ENCODE data around the gene MYMK. TPM values are rescaled to one million over a fixed set of nuclear protein-coding genes. Genes with fewer than 3 reads are reported as not detected.
A peak's percentile ranks its signal among the peaks of the same experiment; 100 is the strongest.

Gene MYMK
- total and polyA plus RNA-seq, 2 of the 8 experiments (the other 6 are each of a cell fraction or from before 2014, with no cell fraction given), result not detected

DNA sequence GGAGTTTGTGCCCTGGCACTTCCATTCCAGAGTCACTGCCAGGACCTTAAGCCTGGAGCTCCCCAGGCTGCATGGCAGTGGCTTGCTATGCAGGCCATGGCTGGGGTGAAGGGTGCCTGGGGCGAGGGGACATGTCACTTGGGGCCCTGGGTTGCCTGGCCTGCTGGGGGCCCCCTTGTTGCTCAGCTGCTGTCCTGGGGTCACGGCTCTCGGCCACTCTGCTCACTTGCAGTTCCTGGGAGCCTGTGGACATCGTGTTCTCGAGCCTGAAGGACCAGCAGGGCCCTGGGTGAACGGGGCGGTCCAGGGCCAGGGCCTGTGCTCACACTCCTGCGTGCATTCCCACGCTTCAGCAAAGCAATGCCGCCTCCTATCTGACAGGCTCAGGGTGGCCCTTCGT, 31.3 kb downstream of the MYMK start:
- no peak overlapping the region for H2BK5ac ChIP-seq (ENCODE audit: low read depth, low read length)
- no peak overlapping the region for H3K56ac ChIP-seq (replicated peaks; ENCODE audit: insufficient read length, low read depth, low read length)
- H4K8ac ChIP-seq (ENCODE audit: extremely low read depth, insufficient read depth, low read length), result peak overlapping the region; percentile 35; the same call in 1 of the 2 replicates
- H3K79me1 ChIP-seq (ENCODE audit: low read depth, low read length), result peaks cover 2% of the 10 kb centered on the region; the same call in 1 of the 2 replicates
- H3K23ac ChIP-seq (ENCODE audit: insufficient read length), result no peak overlapping the region
- no peaks in the 10 kb centered on the region; a peak in 1 of 7 replicates for H3K4me1 ChIP-seq (replicated peaks in 1 of 4; ENCODE audit: control insufficient read depth in 3 of 4, insufficient read depth in 4 of 4, low read length in 3 of 4)
- no peak overlapping the region for H3K27ac ChIP-seq (ENCODE audit: low read depth, low read length)
- H3K14ac ChIP-seq (ENCODE audit: insufficient read length), result no peak overlapping the region
- no peak overlapping the region for H4K91ac ChIP-seq (replicated peaks; ENCODE audit: insufficient read length, low read length)
- no peaks in the 10 kb centered on the region; a peak in 1 of 4 replicates for H3K79me2 ChIP-seq (ENCODE audit: control insufficient read depth in 1 of 2, insufficient read depth in 2 of 2, low read length in 2 of 2)
- H2BK12ac ChIP-seq (ENCODE audit: low read depth, low read length), result no peak overlapping the region
- no peak overlapping the region for H3K18ac ChIP-seq (ENCODE audit: extremely low read depth, low read length)
- H3K36me3 ChIP-seq (ENCODE audit: control insufficient read depth in 2 of 4, insufficient read depth in 4 of 4, low read length in 3 of 4), result peaks cover 0 to 3% (median 0%) of the 10 kb centered on the region in 4 experiments; a peak in 1 of 8 replicates
- no peak overlapping the region for H2AFZ ChIP-seq (ENCODE audit: low read length)
- H2AK5ac ChIP-seq (ENCODE audit: low read depth, low read length), result no peak overlapping the region
- H2BK20ac ChIP-seq (ENCODE audit: low read length), result no peak overlapping the region
- ChIA-PET POLR2A (ENCODE audit: partially characterized antibody) (no interaction called here), CTCF (ENCODE audit: partially characterized antibody) (interaction anchor here (0.9 to 2.7 kb wide), 5 partner anchors 10 to 221 kb away, joined by 3 to 13 read pairs (median 3); no protein-coding TSS in a partner anchor)
- no peak overlapping the region for H3K4me2 ChIP-seq (ENCODE audit: insufficient read depth in 1 of 2, low read depth in 2 of 2, low read length in 2 of 2)
- no peak for TF ChIP-seq TBP (IDR thresholded peaks at IDR 0.05; ENCODE audit: low read depth, low read length)
- TF ChIP-seq TCF12 (IDR thresholded peaks at IDR 0.05; ENCODE audit: low read depth, low read length), result no peak
- TF ChIP-seq CREB1 (IDR thresholded peaks at IDR 0.05), result no peak
- no peak for TF ChIP-seq SP4 (IDR thresholded peaks at IDR 0.05; ENCODE audit: low read length)
- TF ChIP-seq KDM5A (IDR thresholded peaks at IDR 0.05; ENCODE audit: low read length), result no peak
- TF ChIP-seq, protein P1, sequence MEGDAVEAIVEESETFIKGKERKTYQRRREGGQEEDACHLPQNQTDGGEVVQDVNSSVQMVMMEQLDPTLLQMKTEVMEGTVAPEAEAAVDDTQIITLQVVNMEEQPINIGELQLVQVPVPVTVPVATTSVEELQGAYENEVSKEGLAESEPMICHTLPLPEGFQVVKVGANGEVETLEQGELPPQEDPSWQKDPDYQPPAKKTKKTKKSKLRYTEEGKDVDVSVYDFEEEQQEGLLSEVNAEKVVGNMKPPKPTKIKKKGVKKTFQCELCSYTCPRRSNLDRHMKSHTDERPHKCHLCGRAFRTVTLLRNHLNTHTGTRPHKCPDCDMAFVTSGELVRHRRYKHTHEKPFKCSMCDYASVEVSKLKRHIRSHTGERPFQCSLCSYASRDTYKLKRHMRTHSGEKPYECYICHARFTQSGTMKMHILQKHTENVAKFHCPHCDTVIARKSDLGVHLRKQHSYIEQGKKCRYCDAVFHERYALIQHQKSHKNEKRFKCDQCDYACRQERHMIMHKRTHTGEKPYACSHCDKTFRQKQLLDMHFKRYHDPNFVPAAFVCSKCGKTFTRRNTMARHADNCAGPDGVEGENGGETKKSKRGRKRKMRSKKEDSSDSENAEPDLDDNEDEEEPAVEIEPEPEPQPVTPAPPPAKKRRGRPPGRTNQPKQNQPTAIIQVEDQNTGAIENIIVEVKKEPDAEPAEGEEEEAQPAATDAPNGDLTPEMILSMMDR (IDR thresholded peaks at IDR 0.05; ENCODE audit: control extremely low read depth in 1 of 3, insufficient read depth in 1 of 3, low read depth in 1 of 3, low read length in 3 of 3), result peak in 1 of 3 experiments; percentile 1; a peak in 1 of 4 replicates
- peaks cover 0 to 2% of the 10 kb centered on the region in 2 experiments; a peak in 1 of 4 replicates for H3K9me3 ChIP-seq (ENCODE audit: insufficient read depth in 2 of 2, low read depth in 1 of 2, low read length in 1 of 2)
- H3K4ac ChIP-seq (replicated peaks; ENCODE audit: insufficient read length, low read depth, low read length), result no peak overlapping the region
- WGBS, 2 experiments (ENCODE audit: extremely low coverage in 1 of 2, insufficient coverage in 1 of 2, insufficient read length in 1 of 2, insufficient replicate concordance in 2 of 2, low coverage in 1 of 2, low lambda C conversion rate in 2 of 2, missing lambda C conversion rate in 1 of 2), result 88% methylated on average over 10 of the region's 11 CpGs; no CpG with 5 or more reads in 1 of the 2 experiments
- no peak overlapping the region for H4K5ac ChIP-seq (ENCODE audit: insufficient read length, low read depth, low read length)
- H3K23me2 ChIP-seq (ENCODE audit: low read depth, low read length), result peaks cover 9% of the 10 kb centered on the region
- H3K27me3 ChIP-seq (replicated peaks in 1 of 4; ENCODE audit: control insufficient read depth in 3 of 4, extremely low read depth in 1 of 4, insufficient read depth in 3 of 4, low read length in 3 of 4), result peaks cover 0 to under 1% (median 0%) of the 10 kb centered on the region in 4 experiments; a peak in 1 of 7 replicates
- H3K9ac ChIP-seq (replicated peaks in 1 of 4; ENCODE audit: extremely low read depth in 1 of 4, low read depth in 3 of 4, low read length in 3 of 4), result no peak overlapping the region
- H4K20me1 ChIP-seq (replicated peaks in 1 of 2; ENCODE audit: control insufficient read depth in 1 of 2, insufficient read depth in 2 of 2, low read length in 2 of 2), result peaks cover 0 to 11% of the 10 kb centered on the region in 2 experiments
- H2BK120ac ChIP-seq (replicated peaks; ENCODE audit: low read depth, low read length), result no peak overlapping the region
- DNase-seq (ENCODE audit: low read depth in 1 of 2, low spot score in 2 of 2), result no peak
- FAIRE-seq, result no peak
- no peak overlapping the region for H3K4me3 ChIP-seq (ENCODE audit: extremely low read depth in 1 of 4, insufficient read depth in 2 of 4, low read depth in 3 of 4, low read length in 4 of 4)
- H2BK15ac ChIP-seq (ENCODE audit: low read length), result no peak overlapping the region
